Right atrium auricular region (tissue), 2 donors: ENCODE results near the gene PTN. TPM values are rescaled to one million over a fixed set of nuclear protein-coding genes. Genes with fewer than 3 reads are reported as not detected.
"Not testable (repeated sequence)": the region's sequence is repeated elsewhere in the genome, so short reads cannot be mapped to it uniquely, and the experiment has no call there.

Source experiments
- DNase-seq: peaks from one replicate; pipeline ENCODE4 v3.0.0-alpha.2; 2019; ENCODE audit warnings: low spot score
- H3K27ac ChIP-seq, 2 donors: fragments of 200-600 bp; sonication (generic); 1 replicate in 1 of 2; 2 replicates in 1 of 2; pipeline ENCODE4 v1.5.1; 2016 to 2019
- H3K27me3 ChIP-seq, 2 donors: fragments of 200-600 bp; sonication (generic); one replicate each; pipeline versions ENCODE4 v1.5.1 to v1.6.0; 2017 to 2019
- H3K36me3 ChIP-seq: fragments of 200-600 bp; sonication (generic); one replicate; pipeline ENCODE4 v1.5.1; 2016
- H3K4me1 ChIP-seq, 2 donors: fragments of 200-600 bp; sonication (generic); one replicate each; pipeline versions ENCODE4 v1.5.1 to v1.6.0; 2017 to 2019
- H3K4me3 ChIP-seq, 2 donors: fragments of 200-600 bp; sonication (generic); 1 replicate in 1 of 2; 2 replicates in 1 of 2; pipeline ENCODE4 v1.5.1; 2017 to 2019; ENCODE audit warnings: mild to moderate bottlenecking in 1 of 2, moderate library complexity in 1 of 2
- H3K9me3 ChIP-seq, 2 donors: fragments of 200-600 bp; sonication (generic); one replicate each; pipeline ENCODE4 v1.5.1; 2019
- total RNA-seq, 2 donors: library from RNA; depleted of rRNA; stranded (reverse); fragments of >200 nt; gene quantifications; one replicate each; pipeline ENCODE4 v1.1.0, GENCODE V29; 2016
- TF ChIP-seq, protein P1 (sequence below), 2 donors: fragments of 200-600 bp; sonication (generic); IDR thresholded peaks; one replicate each; pipeline ENCODE4 v1.5.1; 2019; ENCODE audit warnings: antibody characterized with exemption in 2 of 2

PTN gene
- total RNA-seq, 2 donors from 2014 or later, result 8.6 to 26.2 TPM

- Histone ChIP-seq H3K36me3 (no peaks in the 10 kb centered on the region), H3K4me1 (no peaks in the 10 kb centered on the region), H3K27me3 (no peaks in the 10 kb centered on the region), H3K4me3 (no peak overlapping the region), H3K27ac (no peak overlapping the region), H3K9me3 (no peaks in the 10 kb centered on the region)
- DNase-seq, result no peak
- TF ChIP-seq, protein P1, sequence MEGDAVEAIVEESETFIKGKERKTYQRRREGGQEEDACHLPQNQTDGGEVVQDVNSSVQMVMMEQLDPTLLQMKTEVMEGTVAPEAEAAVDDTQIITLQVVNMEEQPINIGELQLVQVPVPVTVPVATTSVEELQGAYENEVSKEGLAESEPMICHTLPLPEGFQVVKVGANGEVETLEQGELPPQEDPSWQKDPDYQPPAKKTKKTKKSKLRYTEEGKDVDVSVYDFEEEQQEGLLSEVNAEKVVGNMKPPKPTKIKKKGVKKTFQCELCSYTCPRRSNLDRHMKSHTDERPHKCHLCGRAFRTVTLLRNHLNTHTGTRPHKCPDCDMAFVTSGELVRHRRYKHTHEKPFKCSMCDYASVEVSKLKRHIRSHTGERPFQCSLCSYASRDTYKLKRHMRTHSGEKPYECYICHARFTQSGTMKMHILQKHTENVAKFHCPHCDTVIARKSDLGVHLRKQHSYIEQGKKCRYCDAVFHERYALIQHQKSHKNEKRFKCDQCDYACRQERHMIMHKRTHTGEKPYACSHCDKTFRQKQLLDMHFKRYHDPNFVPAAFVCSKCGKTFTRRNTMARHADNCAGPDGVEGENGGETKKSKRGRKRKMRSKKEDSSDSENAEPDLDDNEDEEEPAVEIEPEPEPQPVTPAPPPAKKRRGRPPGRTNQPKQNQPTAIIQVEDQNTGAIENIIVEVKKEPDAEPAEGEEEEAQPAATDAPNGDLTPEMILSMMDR (IDR thresholded peaks at IDR 0.05), result no peak
These were observed 139.3 kb downstream of the PTN start for GRCh38 chr7:137204246-137204645.

- DNase-seq, result no peak
- H3K27me3 ChIP-seq, result no peaks in the 10 kb centered on the region
- TF ChIP-seq, protein P1 (IDR thresholded peaks at IDR 0.05), result no peak
These were observed 140.2 kb downstream of the PTN start for GRCh38 chr7:137203351-137203750.

DNA sequence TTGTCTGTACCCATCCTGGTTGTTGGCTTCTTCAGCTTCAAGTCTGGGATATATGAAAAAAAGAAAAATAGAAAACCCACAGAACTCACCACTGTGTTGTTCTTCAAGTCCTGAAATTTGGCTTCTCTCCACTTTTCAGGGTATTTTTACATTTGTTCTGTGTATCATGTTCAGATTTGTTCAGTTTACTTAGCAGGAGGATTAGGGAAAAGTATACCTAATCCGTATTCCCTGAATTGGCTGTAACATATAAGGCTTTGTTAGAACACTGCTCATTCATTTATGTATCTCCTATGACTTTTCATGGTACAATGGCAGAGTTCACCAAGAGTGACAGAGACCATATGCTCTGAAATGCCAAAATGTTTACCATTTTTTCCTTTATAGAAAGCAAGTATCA, 146.9 kb downstream of the PTN start:
- H3K4me1 ChIP-seq, result no peaks in the 10 kb centered on the region
- no peaks in the 10 kb centered on the region for H3K36me3 ChIP-seq
- H3K4me3 ChIP-seq, result no peak overlapping the region
- H3K9me3 ChIP-seq, result no peaks in the 10 kb centered on the region
- TF ChIP-seq, protein P1 (IDR thresholded peaks at IDR 0.05), result no peak
- no peak overlapping the region for H3K27ac ChIP-seq
- DNase-seq, result no peak
- H3K27me3 ChIP-seq, result no peaks in the 10 kb centered on the region

More at GRCh38 chr7:137203351-137203750, 140.2 kb downstream of the PTN start:
- no peaks in the 10 kb centered on the region for H3K36me3 ChIP-seq
- H3K27ac ChIP-seq, result no peak overlapping the region
- no peaks in the 10 kb centered on the region for H3K4me1 ChIP-seq
- no peaks in the 10 kb centered on the region for H3K9me3 ChIP-seq
- H3K4me3 ChIP-seq, result no peak overlapping the region

DNA sequence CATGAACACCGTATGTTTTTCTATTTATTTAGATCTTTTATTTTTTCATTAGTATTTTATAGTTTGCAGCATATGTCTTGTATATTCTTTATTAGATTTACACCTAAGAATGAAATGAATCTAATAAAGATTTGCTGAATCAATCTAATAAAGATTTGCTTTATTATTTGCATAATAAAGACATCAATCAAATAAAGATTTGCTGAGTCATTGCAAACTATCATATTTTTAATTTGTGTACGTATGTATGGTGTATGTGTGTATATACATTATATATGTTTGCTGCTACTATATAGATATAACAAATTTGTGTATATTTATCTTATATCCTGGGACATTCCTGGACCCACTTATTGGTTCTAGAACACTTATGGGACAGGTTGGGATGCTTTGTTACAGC, 147.5 kb downstream of the PTN start:
- no peaks in the 10 kb centered on the region for H3K27me3 ChIP-seq
- TF ChIP-seq, protein P1 (IDR thresholded peaks at IDR 0.05), result no peak
- no peak overlapping the region for H3K27ac ChIP-seq
- no peaks in the 10 kb centered on the region for H3K36me3 ChIP-seq
- no peak overlapping the region for H3K4me3 ChIP-seq
- no peak for DNase-seq
- H3K9me3 ChIP-seq, result no peaks in the 10 kb centered on the region
- no peaks in the 10 kb centered on the region for H3K4me1 ChIP-seq

DNA sequence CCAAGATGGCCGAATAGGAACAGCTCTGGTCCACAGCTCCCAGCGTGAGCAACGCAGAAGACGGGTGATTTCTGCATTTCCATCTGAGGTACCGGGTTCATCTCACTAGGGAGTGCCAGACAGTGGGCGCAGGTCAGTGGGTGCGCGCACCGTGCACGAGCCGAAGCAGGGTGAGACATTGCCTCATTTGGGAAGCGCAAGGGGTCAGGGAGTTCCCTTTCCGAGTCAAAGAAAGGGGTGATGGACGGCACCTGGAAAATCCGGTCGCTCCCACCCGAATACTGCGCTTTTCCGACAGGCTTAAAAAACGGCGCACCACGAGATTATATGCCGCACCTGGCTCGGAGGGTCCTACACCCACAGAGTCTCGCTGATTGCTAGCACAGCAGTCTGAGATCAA, 161.9 kb downstream of the PTN start:
- H3K4me1 ChIP-seq, DNase-seq, H3K4me3 ChIP-seq, H3K36me3 ChIP-seq, H3K9me3 ChIP-seq, H3K27ac ChIP-seq, H3K27me3 ChIP-seq: not testable (repeated sequence)
